Gastrocnemius medialis (tissue), 4 donors: ENCODE data around the gene FDPS. TPM values are rescaled to one million over a fixed set of nuclear protein-coding genes. Genes with fewer than 3 reads are reported as not detected.

Experiments used
- ATAC-seq, 2 donors: fragments of 150-250 bp; one replicate each; pipeline ENCODE4 v1.9.1; 2016
- DNase-seq, 2 donors: peaks; one replicate each; pipeline ENCODE4 v3.0.0-alpha.2; 2019
- H3K27ac ChIP-seq, 4 donors: fragments of 200-600 bp; sonication (generic); 1 replicate in 1 of 4; 2 replicates in 3 of 4; pipeline ENCODE4 v1.5.1; 2016 to 2018; ENCODE audit warnings: mild to moderate bottlenecking in 2 of 4, moderate library complexity in 1 of 4
- H3K27me3 ChIP-seq, 3 donors: fragments of 200-600 bp; sonication (generic) in 2 of 3; 1 replicate in 1 of 3; 2 replicates in 2 of 3; pipeline versions ENCODE4 v1.5.1 to v1.6.0; 2016 to 2019; ENCODE audit warnings: mild to moderate bottlenecking in 1 of 3, moderate library complexity in 1 of 3
- H3K36me3 ChIP-seq, 2 donors: fragments of 200-600 bp; sonication (generic) in 1 of 2; one replicate each; pipeline ENCODE4 v1.5.1; 2017 to 2018
- H3K4me1 ChIP-seq, 2 donors: fragments of 200-600 bp; sonication (generic) in 1 of 2; one replicate each; pipeline ENCODE4 v1.5.1; 2016 to 2017; ENCODE audit warnings: mild to moderate bottlenecking in 2 of 2
- H3K4me3 ChIP-seq, 4 donors: fragments of 200-600 bp; sonication (generic) in 3 of 4; 1 replicate in 1 of 4; 2 replicates in 3 of 4; pipeline ENCODE4 v1.5.1; 2016 to 2019; ENCODE audit warnings: mild to moderate bottlenecking in 2 of 4
- H3K9me3 ChIP-seq, 3 donors: fragments of 200-600 bp; sonication (generic) in 2 of 3; 1 replicate in 1 of 3; 2 replicates in 2 of 3; pipeline ENCODE4 v1.5.1; 2016 to 2019
- POLR2A ChIP-seq, 2 donors: fragments of 450-650 bp; IDR thresholded peaks; one replicate each; pipeline ENCODE4 v1.6.1; 2017; ENCODE audit warnings: antibody characterized with exemption in 2 of 2, mild to moderate bottlenecking in 2 of 2, moderate library complexity in 2 of 2
- in situ Hi-C, 4 donors: fragments of 200-750 bp; cut with MboI; loops; one replicate each; pipeline versions ENCODE4 v1.15.0 to v1.8.0; 2017; ENCODE audit warnings: low sequenced_read_pairs in 4 of 4
- intact Hi-C: fragments of 100-400 bp; cut with DNase I; formaldehyde crosslinking; loops from one replicate; pipeline ENCODE4 v1.15.1; 2023; ENCODE audit warnings: low total_unique reads
- total RNA-seq, 4 donors: library from RNA; depleted of rRNA; stranded (reverse); fragments of >200 nt; gene quantifications; one replicate each; pipeline versions ENCODE4 v1.1.0 to v1.2.3, GENCODE V29; 2016
- TF ChIP-seq, protein P1 (sequence below), 5 experiments: fragments of 450-650 bp in 3 of 5; fragments of 200-600 bp in 2 of 5; sonication (generic) in 2 of 5; IDR thresholded peaks in 4 of 5; conservative IDR thresholded peaks in 1 of 5; 1 replicate in 4 of 5; 2 replicates in 1 of 5; pipeline ENCODE4 v1.5.1; 2016 to 2019; ENCODE audit warnings: antibody characterized with exemption in 5 of 5, mild to moderate bottlenecking in 3 of 5, moderate library complexity in 3 of 5

Gene FDPS
- total RNA-seq, 4 donors from 2014 or later, result 47.6 to 65.4 (median 49.1) TPM

DNA sequence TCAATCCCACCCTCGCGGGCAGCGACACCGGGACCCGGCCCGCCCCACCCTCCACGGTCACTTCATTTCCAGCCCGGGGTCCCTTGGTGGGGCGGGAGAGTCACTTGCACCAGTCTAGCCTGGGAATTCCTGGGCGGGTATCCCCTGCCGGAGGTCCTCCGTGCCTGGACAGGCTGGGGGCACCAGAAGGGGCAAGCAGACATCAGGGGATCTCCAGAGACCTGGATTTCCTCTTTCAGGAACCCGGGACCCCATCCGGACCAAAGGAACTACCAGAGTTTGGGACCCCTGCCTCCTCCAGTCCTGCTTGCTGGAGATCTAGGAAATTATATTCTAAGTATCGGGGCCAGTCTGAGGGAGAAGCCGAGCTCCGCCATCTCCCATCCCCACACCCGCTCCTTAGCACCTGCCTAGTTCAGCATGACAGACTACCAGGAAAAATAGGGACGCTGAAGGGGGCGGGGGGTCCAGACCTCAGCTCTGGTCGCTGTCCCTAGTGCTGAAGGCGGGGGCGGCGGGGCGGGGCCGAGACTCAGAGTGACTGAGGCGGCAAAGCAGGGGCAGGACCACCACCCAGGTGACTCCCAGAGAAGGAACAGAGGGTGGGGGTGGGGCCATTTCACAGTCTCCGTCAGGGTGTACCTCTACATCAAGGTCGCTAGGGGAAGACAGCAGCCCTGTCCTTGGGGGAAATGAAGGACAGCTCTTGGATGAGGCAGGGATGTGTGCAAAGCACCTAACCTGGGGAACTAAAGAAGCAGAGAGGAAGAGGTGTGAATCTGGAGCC, 30.6 kb upstream of the FDPS start:
- TF ChIP-seq, protein P1, sequence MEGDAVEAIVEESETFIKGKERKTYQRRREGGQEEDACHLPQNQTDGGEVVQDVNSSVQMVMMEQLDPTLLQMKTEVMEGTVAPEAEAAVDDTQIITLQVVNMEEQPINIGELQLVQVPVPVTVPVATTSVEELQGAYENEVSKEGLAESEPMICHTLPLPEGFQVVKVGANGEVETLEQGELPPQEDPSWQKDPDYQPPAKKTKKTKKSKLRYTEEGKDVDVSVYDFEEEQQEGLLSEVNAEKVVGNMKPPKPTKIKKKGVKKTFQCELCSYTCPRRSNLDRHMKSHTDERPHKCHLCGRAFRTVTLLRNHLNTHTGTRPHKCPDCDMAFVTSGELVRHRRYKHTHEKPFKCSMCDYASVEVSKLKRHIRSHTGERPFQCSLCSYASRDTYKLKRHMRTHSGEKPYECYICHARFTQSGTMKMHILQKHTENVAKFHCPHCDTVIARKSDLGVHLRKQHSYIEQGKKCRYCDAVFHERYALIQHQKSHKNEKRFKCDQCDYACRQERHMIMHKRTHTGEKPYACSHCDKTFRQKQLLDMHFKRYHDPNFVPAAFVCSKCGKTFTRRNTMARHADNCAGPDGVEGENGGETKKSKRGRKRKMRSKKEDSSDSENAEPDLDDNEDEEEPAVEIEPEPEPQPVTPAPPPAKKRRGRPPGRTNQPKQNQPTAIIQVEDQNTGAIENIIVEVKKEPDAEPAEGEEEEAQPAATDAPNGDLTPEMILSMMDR (IDR thresholded peaks at IDR 0.05 in 4 of 5, conservative IDR thresholded peaks at IDR 0.05 in 1 of 5), result peak in 2 of 5 experiments; percentile 9 to 16
- TF ChIP-seq POLR2A (IDR thresholded peaks at IDR 0.05), result no peak
- Histone ChIP-seq H3K27me3 (no peaks in the 10 kb centered on the region), H3K36me3 (no peaks in the 10 kb centered on the region), H3K9me3 (no peaks in the 10 kb centered on the region), H3K4me1 (peaks cover 9 to 21% of the 10 kb centered on the region in 2 donors), H3K27ac (peak overlapping the region in 3 of 4 donors; percentile 66 to 71 (median 69)), H3K4me3 (peak overlapping the region; percentile 78 to 97 (median 80))
- no peak for ATAC-seq
- intact Hi-C loops (loop anchor here (1.0 kb wide), 2 partner anchors 30 to 46 kb away; partner anchors contain the start of gene FDPS), in situ Hi-C loops (no loop called here)
- DNase-seq, result peak in 1 of 2 donors; percentile 22

GRCh38 chr1:155278689-155279160, 29.9 kb upstream of the FDPS start:
- Histone ChIP-seq H3K9me3 (no peaks in the 10 kb centered on the region), H3K27ac (no peak overlapping the region), H3K4me3 (no peak overlapping the region), H3K4me1 (peaks cover 9 to 21% of the 10 kb centered on the region in 2 donors), H3K36me3 (no peaks in the 10 kb centered on the region), H3K27me3 (no peaks in the 10 kb centered on the region)
- intact Hi-C loops, result no loop called here
- TF ChIP-seq, protein P1 (IDR thresholded peaks at IDR 0.05 in 4 of 5, conservative IDR thresholded peaks at IDR 0.05 in 1 of 5), result no peak
- TF ChIP-seq POLR2A (IDR thresholded peaks at IDR 0.05), result no peak
- no peak for DNase-seq
- in situ Hi-C loops, result no loop called here
- ATAC-seq, result no peak

DNA sequence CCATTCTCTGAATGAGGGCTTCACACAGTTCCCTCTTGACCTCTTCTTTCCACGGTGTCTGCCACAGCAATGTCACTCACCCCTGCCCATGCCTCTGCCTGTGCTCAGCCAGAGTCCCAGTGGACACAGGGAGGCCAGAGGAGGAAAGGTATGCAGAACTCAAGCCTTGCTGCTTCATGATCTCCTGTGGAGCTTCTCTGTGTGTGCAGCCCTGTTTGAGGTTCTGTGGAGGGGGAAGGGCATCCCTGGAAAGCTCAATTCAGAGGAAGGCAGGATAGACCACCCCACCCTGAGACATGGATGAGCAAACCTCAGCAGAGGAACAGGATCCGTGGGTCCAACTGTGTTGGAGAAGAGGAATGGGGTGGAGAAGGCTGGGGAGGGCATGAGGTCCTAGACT, 29.4 kb upstream of the FDPS start:
- Histone ChIP-seq H3K36me3 (no peaks in the 10 kb centered on the region), H3K27ac (no peak overlapping the region), H3K27me3 (no peaks in the 10 kb centered on the region), H3K4me1 (peaks cover 9 to 18% of the 10 kb centered on the region in 2 donors), H3K4me3 (no peak overlapping the region), H3K9me3 (no peaks in the 10 kb centered on the region)
- TF ChIP-seq, protein P1 (IDR thresholded peaks at IDR 0.05 in 4 of 5, conservative IDR thresholded peaks at IDR 0.05 in 1 of 5), result no peak
- TF ChIP-seq POLR2A (IDR thresholded peaks at IDR 0.05), result no peak
- DNase-seq, result no peak
- in situ Hi-C loops, result no loop called here
- intact Hi-C loops, result no loop called here
- ATAC-seq, result no peak

DNA sequence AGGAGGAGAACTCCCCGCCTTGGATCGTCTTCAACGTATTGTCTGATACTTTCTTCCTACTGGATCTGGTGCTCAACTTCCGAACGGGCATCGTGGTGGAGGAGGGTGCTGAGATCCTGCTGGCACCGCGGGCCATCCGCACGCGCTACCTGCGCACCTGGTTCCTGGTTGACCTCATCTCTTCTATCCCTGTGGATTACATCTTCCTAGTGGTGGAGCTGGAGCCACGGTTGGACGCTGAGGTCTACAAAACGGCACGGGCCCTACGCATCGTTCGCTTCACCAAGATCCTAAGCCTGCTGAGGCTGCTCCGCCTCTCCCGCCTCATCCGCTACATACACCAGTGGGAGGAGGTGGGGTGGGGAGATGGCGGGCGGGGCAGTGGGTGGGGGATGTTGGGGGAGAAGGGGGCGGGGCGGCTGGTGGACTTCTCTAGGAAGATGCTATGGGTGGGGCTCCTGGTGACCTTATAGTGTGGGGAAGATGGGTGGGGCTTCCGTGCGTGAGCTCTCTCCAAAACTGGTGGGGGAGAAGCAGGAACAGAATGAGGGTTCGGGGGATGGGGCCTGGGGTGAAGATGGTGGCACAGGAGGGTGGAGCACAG, 26.1 kb upstream of the FDPS start:
- Histone ChIP-seq H3K27ac (no peak overlapping the region), H3K4me3 (no peak overlapping the region), H3K4me1 (peaks cover 6 to 7% of the 10 kb centered on the region in 2 donors), H3K9me3 (no peaks in the 10 kb centered on the region), H3K27me3 (no peaks in the 10 kb centered on the region), H3K36me3 (no peaks in the 10 kb centered on the region)
- no peak for DNase-seq
- in situ Hi-C loops, result loop anchor here in 2 of 4 donors (5.0 kb wide), 2 partner anchors 35 kb away; no protein-coding TSS in a partner anchor
- intact Hi-C loops, result no loop called here
- no peak for ATAC-seq
- TF ChIP-seq, protein P1 (IDR thresholded peaks at IDR 0.05 in 4 of 5, conservative IDR thresholded peaks at IDR 0.05 in 1 of 5), result no peak
- TF ChIP-seq POLR2A (IDR thresholded peaks at IDR 0.05), result no peak
